Muscle layer of colon (tissue), 2 donors: Measurements from ENCODE around the gene DUSP15.
"Not testable (repeated sequence)": the region's sequence is repeated elsewhere in the genome, so short reads cannot be mapped to it uniquely, and the experiment has no call there.

ENCODE experiments used
- H3K27ac ChIP-seq: one replicate; pipeline ENCODE4 v1.7.0; 2013; ENCODE audit warnings: low read depth, mild to moderate bottlenecking, low read length, moderate library complexity
- H3K27me3 ChIP-seq, 2 donors: one replicate each; pipeline ENCODE4 v1.7.0; 2013; ENCODE audit warnings: low read length in 2 of 2, mild to moderate bottlenecking in 2 of 2; ENCODE audit not compliant: insufficient read depth in 2 of 2, control insufficient read depth in 1 of 2
- H3K36me3 ChIP-seq: one replicate; pipeline ENCODE4 v1.7.0; 2013; ENCODE audit warnings: mild to moderate bottlenecking, low read length; ENCODE audit not compliant: insufficient read depth
- H3K4me1 ChIP-seq: one replicate; pipeline ENCODE4 v1.7.0; 2013; ENCODE audit warnings: mild to moderate bottlenecking, low read length; ENCODE audit not compliant: insufficient read depth
- H3K4me3 ChIP-seq, 2 donors: one replicate each; pipeline ENCODE4 v1.7.0; 2013; ENCODE audit warnings: low read length in 2 of 2, low read depth in 1 of 2, mild to moderate bottlenecking in 1 of 2, moderate library complexity in 1 of 2
- H3K9ac ChIP-seq: one replicate; pipeline ENCODE4 v1.7.0; 2013; ENCODE audit warnings: low read length
- H3K9me3 ChIP-seq: one replicate; pipeline ENCODE4 v1.7.0; 2013; ENCODE audit warnings: mild to moderate bottlenecking, low read length
- donor health status: abdominal sarcoma.
- donor health status: Adenocarcinoma of cecum.

Gene DUSP15, protein sequence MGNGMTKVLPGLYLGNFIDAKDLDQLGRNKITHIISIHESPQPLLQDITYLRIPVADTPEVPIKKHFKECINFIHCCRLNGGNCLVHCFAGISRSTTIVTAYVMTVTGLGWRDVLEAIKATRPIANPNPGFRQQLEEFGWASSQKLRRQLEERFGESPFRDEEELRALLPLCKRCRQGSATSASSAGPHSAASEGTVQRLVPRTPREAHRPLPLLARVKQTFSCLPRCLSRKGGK

DNA sequence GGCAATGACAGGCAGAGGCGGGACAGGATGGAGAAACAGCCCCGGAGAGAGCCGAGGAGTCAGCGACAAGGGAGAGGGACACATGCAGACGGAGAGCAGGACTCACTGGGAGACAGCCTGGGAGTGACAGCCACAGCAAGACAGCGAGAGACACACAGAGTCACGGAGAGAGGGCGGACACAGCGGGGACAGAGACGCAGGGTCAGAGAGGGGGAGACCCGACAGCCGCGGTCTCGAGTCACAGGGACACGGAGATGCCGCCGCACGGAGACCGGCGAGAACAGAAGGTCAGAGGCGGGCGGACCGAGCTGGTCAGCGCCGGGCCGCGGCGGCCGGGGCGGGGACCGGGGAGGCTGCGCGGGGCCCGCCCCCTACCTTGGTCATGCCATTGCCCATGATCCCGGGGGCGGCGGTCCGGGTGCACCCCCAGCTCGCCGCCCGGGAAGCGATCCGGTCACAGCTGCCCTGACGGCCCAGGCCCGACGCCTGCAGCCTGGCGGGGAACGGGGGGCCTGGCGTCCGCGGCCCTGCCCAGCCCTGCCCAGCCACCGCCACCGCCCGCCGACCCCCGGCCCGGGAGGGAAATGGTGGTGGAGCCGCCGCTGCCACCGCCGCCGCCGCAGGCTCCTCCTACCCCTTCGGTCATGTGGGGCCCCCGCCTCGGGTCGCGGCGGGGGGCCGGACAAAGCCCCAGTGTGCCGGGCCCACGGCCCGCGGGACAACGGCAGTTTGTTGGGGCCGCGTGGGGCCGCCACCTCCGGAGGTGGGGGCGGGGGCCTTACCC, at the start of gene DUSP15, which contains the start of gene TTLL9:
TSS of gene DUSP15 (minus strand) at position 586 of the 784 bp plus-strand sequence. CDS start at position 396, 190 bp downstream.
TSS of gene TTLL9 (plus strand) at position 693 of the 784 bp plus-strand sequence. CDS start 493 bp downstream, outside the sequence.
- H3K9me3 ChIP-seq: no peaks in the 10 kb centered on the region
- peaks cover 0 to 24% of the 10 kb centered on the region in 2 donors for H3K27me3 ChIP-seq
- H3K4me1 ChIP-seq: peaks cover 7% of the 10 kb centered on the region
- no peaks in the 10 kb centered on the region for H3K36me3 ChIP-seq
- no peak within 1 kb of the TSS for H3K27ac ChIP-seq
- no peak within 1 kb of the TSS for H3K9ac ChIP-seq
- H3K4me3 ChIP-seq: peak within 1 kb of the TSS; percentile 62 to 63

DNA sequence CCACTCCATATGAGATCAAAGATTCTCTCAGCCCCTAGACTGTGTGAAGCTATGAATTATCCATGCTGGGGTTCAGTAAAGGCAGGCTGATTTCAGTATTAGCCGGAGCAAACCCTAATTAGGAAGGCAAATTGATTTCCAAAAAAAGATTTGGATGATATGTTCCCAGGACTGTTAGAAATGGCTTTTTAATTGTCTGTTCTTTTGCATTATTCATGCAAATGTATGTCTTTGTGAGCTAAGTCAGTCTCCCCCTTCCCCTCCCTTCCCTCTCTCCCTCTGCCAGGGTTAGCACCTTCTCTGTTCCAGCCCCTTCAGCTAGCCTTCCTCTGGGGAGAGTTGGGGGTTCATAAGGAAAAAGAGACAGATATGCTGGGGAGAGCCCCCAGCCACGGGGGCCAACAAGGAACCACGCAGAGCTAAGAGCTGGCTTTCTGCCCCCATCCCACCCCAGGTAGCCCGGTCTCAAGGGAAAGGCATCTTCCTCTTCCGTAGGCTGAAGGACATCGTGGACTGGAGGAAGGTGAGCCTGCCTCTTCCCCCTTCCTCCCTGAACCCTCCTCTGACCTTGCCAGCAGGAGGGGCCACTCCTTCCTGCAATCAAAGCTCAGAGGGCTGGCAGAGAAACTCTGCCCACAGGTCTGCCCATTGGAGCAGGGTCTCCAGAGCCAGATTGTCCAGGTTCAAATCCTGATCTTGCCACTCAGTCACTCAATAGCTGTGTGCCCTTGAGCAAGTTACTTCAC, 49.3 kb upstream of the DUSP15 start:
- Histone ChIP-seq H3K9me3 (no peaks in the 10 kb centered on the region), H3K36me3 (no peaks in the 10 kb centered on the region), H3K9ac (no peak overlapping the region), H3K4me3 (no peak overlapping the region), H3K4me1 (no peaks in the 10 kb centered on the region), H3K27me3 (peaks cover 0 to 7% of the 10 kb centered on the region in 2 donors), H3K27ac (no peak overlapping the region)

DNA sequence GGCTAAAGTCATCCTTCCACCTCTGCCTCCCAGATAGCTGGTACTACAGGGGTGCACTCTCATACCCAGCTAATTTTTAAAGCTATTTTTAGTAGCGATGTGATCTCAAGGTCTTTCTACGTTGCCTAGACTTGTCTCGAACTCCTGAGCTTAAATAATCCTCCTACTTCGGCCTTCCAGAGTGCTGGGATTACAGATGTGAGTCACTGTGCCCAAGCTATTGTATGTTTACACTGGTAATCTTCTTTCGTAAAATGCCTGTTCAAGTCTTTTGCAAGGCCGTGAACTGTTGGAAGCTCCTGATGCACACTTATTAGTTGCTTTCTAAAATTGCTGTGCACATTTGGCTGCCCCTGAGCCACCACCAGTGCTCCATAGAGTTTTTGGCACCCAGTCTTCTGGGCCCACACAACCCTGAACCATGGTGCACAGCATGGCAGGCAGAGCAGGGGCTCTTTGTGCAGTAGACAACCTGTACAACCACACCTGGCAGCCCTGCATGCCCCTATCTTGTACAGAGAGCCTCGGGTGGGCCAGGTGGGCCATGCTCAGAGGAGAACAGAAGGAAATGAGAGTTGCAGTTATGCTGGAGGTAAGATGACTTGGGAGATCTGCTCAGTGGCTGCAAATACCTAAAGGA, 48.3 kb upstream of the DUSP15 start:
- H3K4me1 ChIP-seq: no peaks in the 10 kb centered on the region
- H3K9ac ChIP-seq: no peak overlapping the region
- H3K4me3 ChIP-seq: no peak overlapping the region
- no peaks in the 10 kb centered on the region for H3K9me3 ChIP-seq
- no peaks in the 10 kb centered on the region for H3K36me3 ChIP-seq
- no peaks in the 10 kb centered on the region for H3K27me3 ChIP-seq
- H3K27ac ChIP-seq: no peak overlapping the region

DNA sequence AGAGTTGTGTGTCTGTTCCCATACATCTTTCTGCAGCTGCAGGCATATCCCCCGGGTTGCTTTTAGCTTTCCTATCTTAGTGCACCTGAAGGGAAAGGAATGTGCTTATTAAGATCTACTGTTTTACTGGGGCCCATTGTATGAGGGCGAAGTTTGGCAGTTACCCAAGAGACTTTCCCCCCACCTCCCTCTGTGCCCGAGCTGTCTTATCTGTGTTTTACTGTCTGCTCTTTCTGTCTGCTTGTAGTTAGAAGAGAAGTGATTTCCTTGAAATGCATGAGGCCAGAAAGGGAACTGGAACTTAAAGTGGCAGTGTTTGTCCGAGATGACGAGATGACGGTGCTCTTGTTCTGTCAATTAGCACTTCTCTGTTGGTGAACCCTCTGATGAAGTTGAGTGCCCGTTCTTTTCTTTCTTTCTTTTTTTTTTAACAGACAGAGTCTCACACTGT, 47.7 kb upstream of the DUSP15 start:
- H3K4me1 ChIP-seq: not testable (repeated sequence)

DNA sequence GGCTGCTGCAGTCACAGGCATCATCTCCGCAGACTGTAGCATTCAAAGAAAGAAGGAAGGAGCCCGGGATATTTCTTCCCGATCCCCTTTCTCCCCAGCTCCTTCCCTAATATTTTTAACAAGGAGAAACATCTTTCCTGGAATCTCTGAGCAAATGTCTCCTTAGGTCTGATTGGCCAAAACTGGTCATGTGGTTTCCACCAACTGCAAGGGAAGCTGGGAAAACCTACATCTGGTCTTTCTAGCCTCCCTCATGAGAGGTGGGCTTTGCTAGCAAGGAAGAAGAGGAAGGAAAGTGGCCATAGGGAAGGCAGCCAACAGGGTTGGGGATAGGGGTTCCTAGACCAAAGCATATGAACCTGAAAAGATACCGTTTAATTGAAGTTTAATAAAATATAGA, 46.4 kb upstream of the DUSP15 start:
- Histone ChIP-seq H3K36me3 (no peaks in the 10 kb centered on the region), H3K9me3 (no peaks in the 10 kb centered on the region), H3K27ac (no peak overlapping the region), H3K4me1 (no peaks in the 10 kb centered on the region), H3K27me3 (no peaks in the 10 kb centered on the region), H3K4me3 (no peak overlapping the region), H3K9ac (no peak overlapping the region)

More for the DNA sequence above, 47.7 kb upstream of the DUSP15 start:
- not testable (repeated sequence) for H3K27ac ChIP-seq, H3K36me3 ChIP-seq, H3K4me3 ChIP-seq, H3K27me3 ChIP-seq, H3K9me3 ChIP-seq, H3K9ac ChIP-seq

DNA sequence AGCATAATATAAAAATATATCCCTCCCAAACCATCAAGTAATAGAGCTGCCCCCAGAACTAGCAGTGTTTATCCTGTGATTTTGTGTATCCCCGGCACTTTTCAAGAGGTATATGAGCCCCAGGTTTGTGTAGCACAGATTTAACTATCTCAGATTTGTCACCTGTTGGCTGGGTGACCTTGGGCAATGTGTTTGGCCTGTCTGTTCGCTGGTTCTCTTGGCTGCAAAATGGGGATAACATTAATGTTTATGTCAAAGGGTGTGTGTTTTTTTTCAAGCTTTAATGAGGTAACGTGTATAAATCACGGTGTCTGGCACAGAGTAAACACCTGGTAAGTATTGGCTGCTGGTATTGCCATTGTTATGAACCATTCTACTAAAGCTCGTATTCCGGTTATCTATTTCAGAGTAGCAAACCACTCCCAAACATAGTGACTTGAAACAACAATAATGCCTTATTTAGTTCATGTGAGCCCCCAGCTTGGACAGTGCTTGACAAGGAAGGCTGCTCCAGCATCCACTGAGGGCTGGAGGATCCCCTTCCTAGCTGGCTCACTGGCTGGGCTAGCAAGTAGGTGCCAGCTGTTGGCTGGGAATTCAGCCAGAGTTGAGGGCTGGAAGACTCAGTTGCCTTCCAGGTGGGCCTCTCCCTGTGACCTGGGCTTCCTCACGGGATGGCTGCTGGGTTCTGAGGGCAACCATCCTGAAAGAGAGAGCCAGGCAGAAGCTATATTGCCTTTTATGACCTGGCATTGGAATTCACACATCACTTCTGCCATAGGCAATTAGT, 45.4 kb upstream of the DUSP15 start:
- H3K4me1 ChIP-seq: no peaks in the 10 kb centered on the region

DNA sequence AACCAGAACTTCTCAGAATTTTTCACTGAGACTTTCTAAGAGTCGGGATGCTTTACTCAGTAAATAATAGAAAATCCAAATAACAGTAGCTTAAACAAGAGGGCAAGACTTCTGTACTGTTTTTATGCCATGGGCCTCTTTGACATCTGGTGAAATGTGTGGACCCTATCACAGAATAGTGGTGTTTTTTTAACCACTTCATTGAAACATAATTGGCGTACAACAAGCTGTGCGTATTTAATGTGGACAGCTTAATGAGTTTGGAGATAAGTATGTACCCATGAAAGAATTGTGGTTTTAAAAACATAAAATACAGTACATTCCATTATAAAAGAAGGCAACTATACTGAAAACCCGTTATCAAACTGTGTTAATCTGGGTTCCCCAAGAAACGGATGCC, 43.8 kb upstream of the DUSP15 start:
- H3K9ac ChIP-seq: no peak overlapping the region
- no peaks in the 10 kb centered on the region for H3K36me3 ChIP-seq
- no peaks in the 10 kb centered on the region for H3K4me1 ChIP-seq
- H3K27me3 ChIP-seq: no peaks in the 10 kb centered on the region
- no peak overlapping the region for H3K27ac ChIP-seq
- no peak overlapping the region for H3K4me3 ChIP-seq
- no peaks in the 10 kb centered on the region for H3K9me3 ChIP-seq

More for the DNA sequence above, 45.4 kb upstream of the DUSP15 start:
- no peaks in the 10 kb centered on the region for H3K9me3 ChIP-seq
- no peak overlapping the region for H3K9ac ChIP-seq
- no peak overlapping the region for H3K4me3 ChIP-seq
- H3K27ac ChIP-seq: no peak overlapping the region
- H3K27me3 ChIP-seq: no peaks in the 10 kb centered on the region
- H3K36me3 ChIP-seq: no peaks in the 10 kb centered on the region

DNA sequence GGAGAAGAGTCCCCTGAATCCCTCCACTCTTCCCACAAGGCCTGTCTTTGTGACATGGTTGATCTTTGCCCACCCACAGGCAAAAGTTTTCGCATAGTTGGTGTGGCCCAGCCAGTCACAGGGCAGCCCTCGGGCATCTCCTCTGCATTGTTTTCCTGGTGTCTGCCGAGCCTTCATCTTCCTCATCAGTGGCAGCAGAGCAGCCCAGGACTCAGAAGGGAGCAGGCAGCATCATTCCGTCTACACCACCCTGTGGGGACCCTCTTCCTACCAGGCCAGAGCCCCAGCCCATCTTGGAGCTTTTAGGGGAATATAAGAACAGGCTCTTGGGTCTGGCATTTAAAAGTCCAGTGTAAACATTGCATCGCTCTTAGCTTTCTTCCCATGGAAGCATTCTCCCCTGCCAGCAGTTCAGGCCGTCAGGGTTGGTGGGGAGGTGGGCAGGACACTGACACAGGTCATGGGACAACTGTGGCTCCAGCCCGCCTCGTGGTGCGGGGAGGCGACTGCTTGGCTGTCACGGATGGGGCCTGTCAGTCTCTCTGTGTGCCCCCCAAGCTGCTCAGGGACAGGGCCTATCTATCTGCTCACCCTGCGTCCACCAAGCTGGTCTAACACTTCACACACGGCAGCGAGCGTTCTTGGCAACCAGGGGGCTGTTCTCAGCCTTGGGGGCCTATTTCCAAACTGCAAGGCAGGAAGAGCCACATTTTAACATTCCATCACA, 43.3 kb upstream of the DUSP15 start:
- Histone ChIP-seq H3K27me3 (no peaks in the 10 kb centered on the region), H3K36me3 (no peaks in the 10 kb centered on the region), H3K27ac (no peak overlapping the region), H3K9ac (no peak overlapping the region), H3K4me3 (no peak overlapping the region), H3K9me3 (no peaks in the 10 kb centered on the region), H3K4me1 (no peaks in the 10 kb centered on the region)

DNA sequence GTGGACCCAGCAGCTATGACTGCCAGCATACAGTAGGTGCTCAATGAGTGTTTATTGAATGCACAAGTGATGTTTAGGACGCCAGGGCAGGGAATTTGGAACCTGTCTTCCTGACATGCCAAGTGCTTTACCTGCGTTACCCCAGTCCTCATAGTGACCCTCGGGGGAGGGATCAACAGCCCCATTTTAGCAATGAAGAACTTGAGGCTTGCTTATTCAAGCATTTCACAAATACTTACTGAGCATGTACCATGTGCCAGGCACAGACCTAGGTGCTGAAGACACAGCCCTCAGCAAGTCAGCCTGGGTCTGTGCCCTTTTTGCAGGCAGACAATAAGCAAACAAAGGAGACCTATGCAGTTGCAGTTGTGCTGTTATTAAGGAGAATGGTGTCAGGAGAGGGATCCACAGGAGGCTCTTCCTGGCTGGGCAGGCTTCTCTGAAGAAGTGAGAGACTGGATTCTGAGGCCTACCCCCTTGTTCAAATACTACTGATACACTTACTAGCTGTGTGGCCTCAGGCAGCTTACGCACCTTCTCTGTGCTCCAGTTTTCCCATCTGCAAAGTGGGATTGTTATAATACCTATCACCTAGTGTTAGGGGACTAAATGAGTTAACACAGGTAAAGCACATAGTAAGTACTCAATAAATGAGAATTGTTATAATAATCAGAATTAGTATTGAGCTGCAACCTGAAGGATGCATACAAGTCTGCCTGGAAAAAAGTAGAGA, 39.9 kb upstream of the DUSP15 start:
- H3K36me3 ChIP-seq: no peaks in the 10 kb centered on the region
- no peaks in the 10 kb centered on the region for H3K9me3 ChIP-seq
- H3K27ac ChIP-seq: no peak overlapping the region
- H3K4me3 ChIP-seq: no peak overlapping the region
- no peak overlapping the region for H3K9ac ChIP-seq
- H3K4me1 ChIP-seq: no peaks in the 10 kb centered on the region
- H3K27me3 ChIP-seq: no peaks in the 10 kb centered on the region
